ENCODE measurements around the gene MAP2K5. TPM values are rescaled to one million over a fixed set of nuclear protein-coding genes. Genes with fewer than 3 reads are reported as not detected.

The MAP2K5 gene
- total and polyA plus RNA-seq, 4 donors: 3.8 to 6.4 (median 5.6) TPM

- no peak for TF ChIP-seq REST (IDR thresholded peaks at IDR 0.05)
- TF ChIP-seq CTCF (IDR thresholded peaks at IDR 0.05; ENCODE audit: low read depth, low read length, missing input control): no peak
- no peak for TF ChIP-seq NR2F2 (IDR thresholded peaks at IDR 0.05)
- no peaks in the 10 kb centered on the region for H3K9me3 ChIP-seq (ENCODE audit: control insufficient read depth in 4 of 4, low read length in 3 of 4)
- DNase-seq (ENCODE audit: low spot score): no peak
- H3K9ac ChIP-seq (ENCODE audit: low read depth in 1 of 2, low read length in 2 of 2): no peak overlapping the region
- no peaks in the 10 kb centered on the region for H3K36me3 ChIP-seq (ENCODE audit: control insufficient read depth in 4 of 4, insufficient read depth in 3 of 4, low read depth in 1 of 4, low read length in 3 of 4)
- H3K27me3 ChIP-seq (ENCODE audit: control insufficient read depth in 4 of 4, insufficient read depth in 4 of 4, low read length in 3 of 4): no peaks in the 10 kb centered on the region
- no peak overlapping the region for H3K4me3 ChIP-seq (ENCODE audit: low read depth in 1 of 3, low read length in 3 of 3)
- H3K4me1 ChIP-seq (ENCODE audit: control insufficient read depth in 4 of 4, insufficient read depth in 4 of 4, low read length in 3 of 4): no peaks in the 10 kb centered on the region
- no peak overlapping the region for H3K27ac ChIP-seq (ENCODE audit: low read depth in 1 of 2, low read length in 2 of 2)
- 96% methylated on average over 4 of the region's 4 CpGs for WGBS
Measured at GRCh38 chr15:67716171-67716570, 173.7 kb downstream of the MAP2K5 start.

GRCh38 chr15:67717776-67718175 is 175.3 kb downstream of the MAP2K5 start:
- H3K27me3 ChIP-seq (ENCODE audit: control insufficient read depth in 4 of 4, insufficient read depth in 4 of 4, low read length in 3 of 4): no peaks in the 10 kb centered on the region
- no peaks in the 10 kb centered on the region for H3K36me3 ChIP-seq (ENCODE audit: control insufficient read depth in 4 of 4, insufficient read depth in 3 of 4, low read depth in 1 of 4, low read length in 3 of 4)
- no peak overlapping the region for H3K9ac ChIP-seq (ENCODE audit: low read depth in 1 of 2, low read length in 2 of 2)
- WGBS: 100% methylated on average over 1 of the region's 1 CpG
- TF ChIP-seq EGR1 (IDR thresholded peaks at IDR 0.05; ENCODE audit: low read depth in 2 of 2) (no peak), ATF3 (IDR thresholded peaks at IDR 0.05) (no peak)
- H3K9me3 ChIP-seq (ENCODE audit: control insufficient read depth in 4 of 4, low read length in 3 of 4): no peaks in the 10 kb centered on the region
- no peak overlapping the region for H3K27ac ChIP-seq (ENCODE audit: low read depth in 1 of 2, low read length in 2 of 2)
- H3K4me1 ChIP-seq (ENCODE audit: control insufficient read depth in 4 of 4, insufficient read depth in 4 of 4, low read length in 3 of 4): no peaks in the 10 kb centered on the region
- DNase-seq (ENCODE audit: low spot score): no peak
- H3K4me3 ChIP-seq (ENCODE audit: low read depth in 1 of 3, low read length in 3 of 3): no peak overlapping the region

GRCh38 chr15:67719330-67719959 is 176.9 kb downstream of the MAP2K5 start:
- DNase-seq (ENCODE audit: low spot score): no peak
- no peaks in the 10 kb centered on the region for H3K9me3 ChIP-seq (ENCODE audit: control insufficient read depth in 4 of 4, low read length in 3 of 4)
- H3K27ac ChIP-seq (ENCODE audit: low read depth in 1 of 2, low read length in 2 of 2): no peak overlapping the region
- no peaks in the 10 kb centered on the region for H3K36me3 ChIP-seq (ENCODE audit: control insufficient read depth in 4 of 4, insufficient read depth in 3 of 4, low read depth in 1 of 4, low read length in 3 of 4)
- H3K27me3 ChIP-seq (ENCODE audit: control insufficient read depth in 4 of 4, insufficient read depth in 4 of 4, low read length in 3 of 4): no peaks in the 10 kb centered on the region
- WGBS: 77% methylated on average over 1 of the region's 1 CpG
- H3K4me3 ChIP-seq (ENCODE audit: low read depth in 1 of 3, low read length in 3 of 3): no peak overlapping the region
- no peak overlapping the region for H3K9ac ChIP-seq (ENCODE audit: low read depth in 1 of 2, low read length in 2 of 2)
- no peaks in the 10 kb centered on the region for H3K4me1 ChIP-seq (ENCODE audit: control insufficient read depth in 4 of 4, insufficient read depth in 4 of 4, low read length in 3 of 4)
- TF ChIP-seq TAF1 (conservative IDR thresholded peaks at IDR 0.05) (no peak), NR2F2 (IDR thresholded peaks at IDR 0.05) (no peak), REST (IDR thresholded peaks at IDR 0.05) (no peak), HNF4A (conservative IDR thresholded peaks at IDR 0.05) (no peak), JUND (IDR thresholded peaks at IDR 0.05) (no peak), YY1 (IDR thresholded peaks at IDR 0.05) (no peak), ATF3 (IDR thresholded peaks at IDR 0.05) (no peak), SP1 (IDR thresholded peaks at IDR 0.05) (no peak), HNF4G (IDR thresholded peaks at IDR 0.05) (no peak), ZBTB33 (IDR thresholded peaks at IDR 0.05) (no peak)

Measured in liver (tissue), 9 donors.